GM23248 (cell line): ENCODE data around the gene PSMC3IP. TPM values are rescaled to one million over a fixed set of nuclear protein-coding genes. Genes with fewer than 3 reads are reported as not detected.
"Not testable (repeated sequence)": the region's sequence is repeated elsewhere in the genome, so short reads cannot be mapped to it uniquely, and the experiment has no call there.

Experiments used
- DNase-seq: peaks from one replicate; pipeline ENCODE4 v3.0.0-alpha.2; 2015
- H2AFZ ChIP-seq: fragments of 200-600 bp; sonication (generic); 2 replicates; pipeline ENCODE4 v1.6.1; 2016; ENCODE audit warnings: antibody characterized with exemption
- H3F3A ChIP-seq: fragments of 200-600 bp; sonication (generic); 2 replicates; pipeline ENCODE4 v1.6.1; 2016; ENCODE audit warnings: mild to moderate bottlenecking, antibody characterized with exemption, mixed run types; ENCODE audit not compliant: insufficient read depth
- H3K27ac ChIP-seq: fragments of 200-600 bp; sonication (generic); 2 replicates; pipeline ENCODE4 v1.5.1; 2016; ENCODE audit warnings: mild to moderate bottlenecking
- H3K27me3 ChIP-seq: fragments of 200-600 bp; sonication (generic); replicated peaks from 2 replicates; pipeline ENCODE4 v1.6.1; 2016; ENCODE audit warnings: mild to moderate bottlenecking; ENCODE audit not compliant: insufficient read depth
- H3K36me3 ChIP-seq: fragments of 200-600 bp; sonication (generic); 2 replicates; pipeline ENCODE4 v1.6.1; 2016; ENCODE audit warnings: low read depth, mild to moderate bottlenecking
- H3K4me1 ChIP-seq: fragments of 200-600 bp; sonication (generic); 2 replicates; pipeline ENCODE4 v1.6.1; 2016; ENCODE audit warnings: mild to moderate bottlenecking; ENCODE audit not compliant: insufficient read depth
- H3K4me2 ChIP-seq: fragments of 200-600 bp; sonication (generic); one replicate; pipeline ENCODE4 v1.6.1; 2016; ENCODE audit warnings: mild to moderate bottlenecking; ENCODE audit not compliant: unreplicated experiment
- H3K4me3 ChIP-seq: fragments of 200-600 bp; sonication (generic); 2 replicates; pipeline ENCODE4 v1.5.1; 2016; ENCODE audit warnings: mild to moderate bottlenecking
- H3K79me2 ChIP-seq: fragments of 200-600 bp; sonication (generic); 2 replicates; pipeline ENCODE4 v1.6.1; 2016; ENCODE audit warnings: mild to moderate bottlenecking; ENCODE audit not compliant: insufficient read depth
- H3K9ac ChIP-seq: fragments of 200-600 bp; sonication (generic); 2 replicates; pipeline ENCODE4 v1.6.1; 2016; ENCODE audit warnings: mild to moderate bottlenecking
- H3K9me2 ChIP-seq: fragments of 200-600 bp; sonication (generic); 2 replicates; pipeline ENCODE4 v1.6.1; 2016; ENCODE audit warnings: mixed run types, mild to moderate bottlenecking, moderate library complexity; ENCODE audit not compliant: insufficient read depth
- H3K9me3 ChIP-seq: fragments of 200-600 bp; sonication (generic); one replicate; pipeline ENCODE4 v1.6.1; 2017; ENCODE audit warnings: low read depth
- H4K20me1 ChIP-seq: fragments of 200-600 bp; sonication (generic); 2 replicates; pipeline ENCODE4 v1.6.0; 2016; ENCODE audit not compliant: insufficient read depth
- EZH2 ChIP-seq: fragments of 200-600 bp; sonication (generic); IDR thresholded peaks from 2 replicates; pipeline ENCODE4 v1.6.1; 2018; ENCODE audit warnings: antibody characterized with exemption, mild to moderate bottlenecking; ENCODE audit not compliant: insufficient read depth, poor library complexity, severe bottlenecking
- EZH2phosphoT487 ChIP-seq: fragments of 200-600 bp; sonication (generic); IDR thresholded peaks from 2 replicates; pipeline ENCODE4 v1.6.1; 2018; ENCODE audit warnings: antibody characterized with exemption, moderate library complexity, mild to moderate bottlenecking, low read depth; ENCODE audit not compliant: insufficient read depth
- WGBS, 2 experiments: methylation state at CpG; one replicate each; pipeline ENCODE4 v1.1.6; 2015 to 2017; ENCODE audit warnings: low lambda C conversion rate in 2 of 2, low coverage in 1 of 2; ENCODE audit errors: missing lambda C conversion rate in 2 of 2; 5-methylcytosine and 5-hydroxymethylcytosine counted together
- in situ Hi-C: fragments of 300-500 bp; cut with MboI; formaldehyde crosslinking; loops from 2 replicates; pipeline ENCODE4 v1.15.0; 2020
- polyA plus RNA-seq: library from polyadenylated mRNA; unstranded; fragments of >200 nt; fragmentation: Nextera tagmentation; extraction: Ambion mirVana; gene quantifications from 2 replicates; pipeline ENCODE4 v1.2.1, GENCODE V29; 2016
- total RNA-seq: library from RNA; depleted of rRNA; stranded (reverse); fragments of >200 nt; shearing (Covaris generic); gene quantifications from 2 replicates; pipeline ENCODE4 v1.2.3, GENCODE V29; 2014

Gene PSMC3IP
- total and polyA plus RNA-seq, 2 experiments from 2014 or later, result 8.9 to 12.0 TPM

GRCh38 chr17:42618442-42619150, 41.1 kb upstream of the PSMC3IP start:
- H3K9me2 ChIP-seq, result no peaks in the 10 kb centered on the region
- H3K9ac ChIP-seq, result no peak overlapping the region
- no peaks in the 10 kb centered on the region for H3K4me1 ChIP-seq
- no peak for TF ChIP-seq EZH2
- no peak for TF ChIP-seq EZH2phosphoT487
- H4K20me1 ChIP-seq, result no peaks in the 10 kb centered on the region
- H3K79me2 ChIP-seq, result no peaks in the 10 kb centered on the region
- H3K4me3 ChIP-seq, result no peak overlapping the region
- no peak for DNase-seq
- no peak overlapping the region for H3K27ac ChIP-seq
- no peaks in the 10 kb centered on the region for H3K9me3 ChIP-seq
- no peak overlapping the region for H3K4me2 ChIP-seq
- 43 to 53% methylated on average over 9 of the region's 9 CpGs for WGBS, 2 experiments
- no peaks in the 10 kb centered on the region for H3K27me3 ChIP-seq
- H2AFZ ChIP-seq, result no peak overlapping the region
- H3F3A ChIP-seq, result no peaks in the 10 kb centered on the region
- in situ Hi-C loops, result no loop called here
- peaks cover 10% of the 10 kb centered on the region; the same call in 1 of the 2 replicates for H3K36me3 ChIP-seq

DNA sequence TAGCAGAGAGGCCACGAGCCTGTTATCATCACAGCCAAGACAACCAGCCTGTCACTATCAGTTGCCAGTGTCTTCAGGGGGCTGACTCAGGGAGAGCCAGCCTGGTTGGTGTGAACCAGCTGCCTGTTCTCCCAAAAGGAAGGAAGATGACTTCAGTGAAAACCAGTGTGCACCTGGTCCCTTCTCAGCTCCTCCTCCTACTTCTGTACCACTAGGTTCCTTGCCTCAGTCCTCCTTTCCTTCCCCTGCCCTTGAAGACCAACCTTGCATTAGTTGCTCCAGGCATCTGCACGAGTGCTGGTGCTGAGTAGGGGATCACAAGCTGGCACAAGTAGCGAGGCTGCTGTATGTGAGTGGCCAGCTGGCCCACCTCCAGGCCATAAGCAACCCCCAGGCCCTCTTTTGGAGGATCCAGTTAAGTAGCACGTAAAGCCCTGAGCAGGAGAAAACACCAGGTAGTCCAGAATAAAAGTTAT, 40.5 kb upstream of the PSMC3IP start:
- no peak overlapping the region for H3K4me2 ChIP-seq
- H3K4me1 ChIP-seq, result no peaks in the 10 kb centered on the region
- no peaks in the 10 kb centered on the region for H3K9me2 ChIP-seq
- no peaks in the 10 kb centered on the region for H4K20me1 ChIP-seq
- no peaks in the 10 kb centered on the region for H3K79me2 ChIP-seq
- no peak overlapping the region for H3K4me3 ChIP-seq
- H3K27ac ChIP-seq, result no peak overlapping the region
- H2AFZ ChIP-seq, result no peak overlapping the region
- no peaks in the 10 kb centered on the region for H3K9me3 ChIP-seq
- in situ Hi-C loops, result no loop called here
- no peak for DNase-seq
- 68 to 78% methylated on average over 4 of the region's 4 CpGs for WGBS, 2 experiments
- peaks cover 12% of the 10 kb centered on the region for H3K36me3 ChIP-seq
- no peak overlapping the region for H3K9ac ChIP-seq
- no peak for TF ChIP-seq EZH2phosphoT487
- TF ChIP-seq EZH2, result no peak
- no peaks in the 10 kb centered on the region for H3F3A ChIP-seq
- H3K27me3 ChIP-seq, result no peaks in the 10 kb centered on the region

DNA sequence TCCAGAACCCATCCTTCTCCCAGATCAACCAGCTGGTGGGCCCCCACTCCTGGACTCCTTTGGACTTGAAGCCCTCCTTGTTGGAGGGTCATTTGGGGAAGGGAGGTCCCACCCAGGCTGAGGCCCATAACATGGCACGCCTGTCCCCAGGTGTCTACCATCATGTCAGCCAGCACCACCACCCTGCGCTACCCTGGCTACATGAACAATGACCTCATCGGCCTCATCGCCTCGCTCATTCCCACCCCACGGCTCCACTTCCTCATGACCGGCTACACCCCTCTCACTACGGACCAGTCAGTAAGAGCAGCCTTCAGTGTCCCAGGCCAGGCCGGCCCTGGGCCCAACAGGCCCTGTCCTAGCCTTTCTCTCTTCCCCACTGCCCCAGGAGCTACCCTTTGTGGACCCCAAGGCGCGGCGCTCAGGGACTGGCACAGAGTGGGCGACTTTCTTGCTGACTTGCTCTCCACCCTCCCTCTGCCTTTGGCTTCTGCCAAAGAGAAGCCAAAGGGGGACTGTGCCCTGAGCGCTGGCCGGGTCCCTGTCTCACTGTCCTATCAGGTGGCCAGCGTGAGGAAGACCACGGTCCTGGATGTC, 36.3 kb upstream of the PSMC3IP start:
- Histone ChIP-seq H3K9ac (no peak overlapping the region), H3K27me3 (no peaks in the 10 kb centered on the region), H3K27ac (no peak overlapping the region), H3F3A (no peaks in the 10 kb centered on the region), H3K9me2 (no peaks in the 10 kb centered on the region), H3K4me3 (no peak overlapping the region), H4K20me1 (no peaks in the 10 kb centered on the region), H3K4me2 (no peak overlapping the region), H3K79me2 (peaks cover 12% of the 10 kb centered on the region), H3K36me3 (peaks cover 14% of the 10 kb centered on the region), H2AFZ (no peak overlapping the region), H3K9me3 (no peaks in the 10 kb centered on the region), H3K4me1 (no peaks in the 10 kb centered on the region; the same call in 1 of the 2 replicates)
- DNase-seq, result no peak
- TF ChIP-seq EZH2 (no peak), EZH2phosphoT487 (no peak)
- WGBS, 2 experiments, result 94 to 97% methylated on average over 17 of the region's 17 CpGs
- in situ Hi-C loops, result no loop called here

DNA sequence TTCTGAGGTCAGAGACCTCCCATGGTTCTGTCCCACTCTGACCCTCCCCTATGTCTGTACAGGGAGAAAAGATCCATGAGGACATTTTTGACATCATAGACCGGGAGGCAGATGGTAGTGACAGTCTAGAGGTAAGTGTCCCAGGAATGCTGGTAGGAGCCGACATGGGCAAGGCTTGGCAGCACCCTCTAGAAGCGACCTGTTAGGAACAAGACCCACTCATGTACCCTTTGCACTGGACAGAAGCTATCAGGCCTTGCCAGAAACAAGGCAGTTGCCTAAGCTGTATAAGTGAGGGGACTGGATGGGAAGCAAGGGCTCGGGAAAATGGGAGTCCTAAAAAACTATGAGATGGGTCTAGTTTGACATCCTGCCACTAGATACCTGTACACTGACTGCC, 34.5 kb upstream of the PSMC3IP start:
- Histone ChIP-seq H3K4me1 (peaks cover 11% of the 10 kb centered on the region), H3K27ac (no peak overlapping the region), H3K9me3 (no peaks in the 10 kb centered on the region), H2AFZ (no peak overlapping the region), H3K9ac (no peak overlapping the region), H3K79me2 (peaks cover 30% of the 10 kb centered on the region), H3K27me3 (no peaks in the 10 kb centered on the region), H4K20me1 (no peaks in the 10 kb centered on the region), H3K4me2 (no peak overlapping the region), H3K36me3 (peaks cover 14% of the 10 kb centered on the region), H3F3A (no peaks in the 10 kb centered on the region), H3K9me2 (no peaks in the 10 kb centered on the region), H3K4me3 (no peak overlapping the region)
- TF ChIP-seq EZH2phosphoT487, result no peak
- TF ChIP-seq EZH2, result no peak
- in situ Hi-C loops, result no loop called here
- WGBS, 2 experiments, result 85 to 91% methylated on average over 4 of the region's 4 CpGs
- DNase-seq, result no peak

GRCh38 chr17:42609814-42610801, 32.6 kb upstream of the PSMC3IP start:
- WGBS, 2 experiments, result 8 to 9% methylated on average over 32 to 37 of the region's 42 CpGs

More at GRCh38 chr17:42609814-42610801, 32.6 kb upstream of the PSMC3IP start:
- Histone ChIP-seq H3K4me3 (peak overlapping the region; percentile 99), H3K4me2 (peak overlapping the region; percentile 86), H3K4me1 (peaks cover 12% of the 10 kb centered on the region), H3K27ac (peak overlapping the region; percentile 89), H3K79me2 (peaks cover 49% of the 10 kb centered on the region), H3K9ac (peak overlapping the region; percentile 92), H2AFZ (peak overlapping the region; percentile 92)
- in situ Hi-C loops, H3F3A ChIP-seq, H3K36me3 ChIP-seq, H3K27me3 ChIP-seq, H3K9me3 ChIP-seq, H3K9me2 ChIP-seq, H4K20me1 ChIP-seq: not testable (repeated sequence)
- peak; percentile 9 for DNase-seq
